Measurements from ENCODE around the gene C1orf105.

DNA sequence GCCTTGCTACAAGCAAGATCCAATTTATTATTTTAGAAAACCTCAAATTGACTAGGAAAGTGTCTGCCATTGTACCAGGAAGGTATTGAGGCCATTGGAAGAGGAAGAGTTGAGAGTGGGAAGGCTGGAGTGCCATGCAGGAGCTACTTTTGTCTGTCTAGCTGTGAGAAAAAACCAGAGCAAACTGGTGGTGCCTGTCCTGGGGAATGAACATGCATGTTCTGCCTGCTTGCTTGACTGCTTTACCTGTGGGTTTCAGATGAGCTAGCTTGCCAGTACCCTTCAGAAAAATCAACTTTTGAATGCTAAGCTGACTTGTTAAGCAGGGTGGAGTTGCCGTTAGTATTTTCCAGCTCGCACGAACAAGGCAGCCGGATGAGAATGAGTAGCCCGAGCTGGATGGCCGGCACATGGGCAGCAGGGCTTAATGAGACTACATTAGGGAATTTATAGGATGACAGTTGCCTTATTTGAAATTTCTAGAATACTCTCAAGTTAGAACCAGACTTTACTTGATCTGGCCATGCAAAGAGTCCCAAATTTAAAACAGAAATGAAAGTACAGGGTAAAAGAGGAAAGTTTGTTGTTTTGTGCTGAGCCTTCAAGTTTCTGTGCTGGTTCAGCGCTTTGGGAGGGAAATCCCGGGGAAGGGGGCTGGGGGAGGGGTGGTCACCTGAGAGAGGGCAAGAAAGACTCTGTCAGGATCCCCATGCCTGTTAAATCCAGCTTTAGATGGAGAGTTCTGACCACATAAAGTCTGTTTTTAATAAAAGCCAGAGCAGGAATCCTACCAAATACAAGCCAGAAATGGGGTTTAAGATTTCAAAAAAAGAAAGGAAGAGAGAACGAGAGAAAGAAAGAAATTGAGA lies 29.6 kb upstream of the C1orf105 start:
- TF ChIP-seq, protein P1, sequence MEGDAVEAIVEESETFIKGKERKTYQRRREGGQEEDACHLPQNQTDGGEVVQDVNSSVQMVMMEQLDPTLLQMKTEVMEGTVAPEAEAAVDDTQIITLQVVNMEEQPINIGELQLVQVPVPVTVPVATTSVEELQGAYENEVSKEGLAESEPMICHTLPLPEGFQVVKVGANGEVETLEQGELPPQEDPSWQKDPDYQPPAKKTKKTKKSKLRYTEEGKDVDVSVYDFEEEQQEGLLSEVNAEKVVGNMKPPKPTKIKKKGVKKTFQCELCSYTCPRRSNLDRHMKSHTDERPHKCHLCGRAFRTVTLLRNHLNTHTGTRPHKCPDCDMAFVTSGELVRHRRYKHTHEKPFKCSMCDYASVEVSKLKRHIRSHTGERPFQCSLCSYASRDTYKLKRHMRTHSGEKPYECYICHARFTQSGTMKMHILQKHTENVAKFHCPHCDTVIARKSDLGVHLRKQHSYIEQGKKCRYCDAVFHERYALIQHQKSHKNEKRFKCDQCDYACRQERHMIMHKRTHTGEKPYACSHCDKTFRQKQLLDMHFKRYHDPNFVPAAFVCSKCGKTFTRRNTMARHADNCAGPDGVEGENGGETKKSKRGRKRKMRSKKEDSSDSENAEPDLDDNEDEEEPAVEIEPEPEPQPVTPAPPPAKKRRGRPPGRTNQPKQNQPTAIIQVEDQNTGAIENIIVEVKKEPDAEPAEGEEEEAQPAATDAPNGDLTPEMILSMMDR (IDR thresholded peaks at IDR 0.05 in 4 of 5, conservative IDR thresholded peaks at IDR 0.05 in 1 of 5) = no peak
- TF ChIP-seq POLR2A (IDR thresholded peaks at IDR 0.05) = no peak

All from gastrocnemius medialis (tissue), 4 donors.